H9 (cell line): ENCODE measurements around the gene TMEM225. TPM values are rescaled to one million over a fixed set of nuclear protein-coding genes. Genes with fewer than 3 reads are reported as not detected.
A peak's percentile ranks its signal among the peaks of the same experiment; 100 is the strongest.

Experiments
- DNase-seq: peaks from one replicate; pipeline ENCODE4 v3.0.0-alpha.2; 2017
- H2AFZ ChIP-seq: one replicate; pipeline ENCODE4 v1.6.1; 2013; ENCODE audit warnings: mild to moderate bottlenecking, low read length, control low read depth, moderate library complexity
- H2AK5ac ChIP-seq: 2 replicates; pipeline ENCODE4 v1.6.1; 2013; ENCODE audit warnings: low read length, control low read depth, mixed read lengths; ENCODE audit not compliant: insufficient read length
- H2BK120ac ChIP-seq: one replicate; pipeline ENCODE4 v1.6.1; 2013; ENCODE audit warnings: low read depth, mild to moderate bottlenecking, low read length, control low read depth, inconsistent platforms; ENCODE audit not compliant: poor library complexity, severe bottlenecking
- H2BK12ac ChIP-seq: 2 replicates; pipeline ENCODE4 v1.6.1; 2013; ENCODE audit warnings: low read length, control low read depth, mixed read lengths, low read depth; ENCODE audit not compliant: insufficient read length
- H2BK15ac ChIP-seq: 2 replicates; pipeline ENCODE4 v1.6.1; 2013; ENCODE audit warnings: low read depth, low read length, control low read depth
- H2BK20ac ChIP-seq: one replicate; pipeline ENCODE4 v1.6.1; 2013; ENCODE audit warnings: low read depth, mild to moderate bottlenecking, low read length, control low read depth, inconsistent platforms; ENCODE audit not compliant: poor library complexity, severe bottlenecking
- H2BK5ac ChIP-seq: 2 replicates; pipeline ENCODE4 v1.6.1; 2013; ENCODE audit warnings: low read length, control low read depth, mixed read lengths; ENCODE audit not compliant: insufficient read length
- H3K14ac ChIP-seq: 2 replicates; pipeline ENCODE4 v1.6.1; 2013; ENCODE audit warnings: low read length, control low read depth; ENCODE audit not compliant: insufficient read depth
- H3K18ac ChIP-seq: 2 replicates; pipeline ENCODE4 v1.6.1; 2013; ENCODE audit warnings: low read depth, mild to moderate bottlenecking, mixed read lengths, low read length, control low read depth; ENCODE audit not compliant: insufficient read length
- H3K23ac ChIP-seq: 2 replicates; pipeline ENCODE4 v1.6.1; 2013; ENCODE audit warnings: low read length, control low read depth, mixed read lengths, low read depth; ENCODE audit not compliant: insufficient read length
- H3K23me2 ChIP-seq: 2 replicates; pipeline ENCODE4 v1.6.1; 2013; ENCODE audit warnings: low read depth, mild to moderate bottlenecking, mixed read lengths, low read length, control low read depth; ENCODE audit not compliant: insufficient read length, poor library complexity, severe bottlenecking
- H3K27ac ChIP-seq: 2 replicates; pipeline ENCODE4 v1.5.1; 2013; ENCODE audit warnings: low read length, control low read depth, mixed read lengths, low read depth; ENCODE audit not compliant: insufficient read length
- H3K27me3 ChIP-seq: 2 replicates; pipeline ENCODE4 v1.6.1; 2013; ENCODE audit warnings: low read length, control low read depth, inconsistent platforms; ENCODE audit not compliant: insufficient read depth
- H3K4ac ChIP-seq: 2 replicates; pipeline ENCODE4 v1.6.1; 2013; ENCODE audit warnings: low read depth, mild to moderate bottlenecking, control low read depth, inconsistent platforms, low read length, moderate library complexity
- H3K4me1 ChIP-seq: 2 replicates; pipeline ENCODE4 v1.6.1; 2013; ENCODE audit warnings: low read length, control low read depth, inconsistent platforms; ENCODE audit not compliant: insufficient read depth
- H3K4me2 ChIP-seq: 2 replicates; pipeline ENCODE4 v1.6.1; 2013; ENCODE audit warnings: low read length, control low read depth, mixed read lengths; ENCODE audit not compliant: insufficient read length, insufficient read depth
- H3K56ac ChIP-seq: 2 replicates; pipeline ENCODE4 v1.6.1; 2013; ENCODE audit warnings: low read depth, mild to moderate bottlenecking, mixed read lengths, low read length, control low read depth; ENCODE audit not compliant: insufficient read length
- H3K79me1 ChIP-seq: 2 replicates; pipeline ENCODE4 v1.6.1; 2013; ENCODE audit warnings: low read depth, mild to moderate bottlenecking, moderate library complexity, low read length, control low read depth, inconsistent platforms; ENCODE audit not compliant: insufficient read depth, poor library complexity, severe bottlenecking
- H3K79me2 ChIP-seq: 2 replicates; pipeline ENCODE4 v1.6.1; 2013; ENCODE audit warnings: low read length, control low read depth, inconsistent platforms; ENCODE audit not compliant: insufficient read depth
- H3K9ac ChIP-seq: 2 replicates; pipeline ENCODE4 v1.6.1; 2013; ENCODE audit warnings: low read length, control low read depth, mixed read lengths; ENCODE audit not compliant: insufficient read length; ENCODE audit errors: extremely low read depth
- H3K9me3 ChIP-seq: one replicate; pipeline ENCODE4 v1.6.1; 2013; ENCODE audit warnings: low read depth, low read length, inconsistent platforms; ENCODE audit not compliant: control insufficient read depth
- H3T11ph ChIP-seq: one replicate; pipeline ENCODE4 v1.6.1; 2013; ENCODE audit warnings: mild to moderate bottlenecking, low read length, control low read depth, inconsistent platforms
- H4K20me1 ChIP-seq: one replicate; pipeline ENCODE4 v1.6.1; 2013; ENCODE audit not compliant: control insufficient read depth, insufficient read length, insufficient read depth
- H4K5ac ChIP-seq: 2 replicates; pipeline ENCODE4 v1.6.1; 2013; ENCODE audit warnings: low read depth, mild to moderate bottlenecking, mixed read lengths, low read length, control low read depth; ENCODE audit not compliant: insufficient read length
- H4K8ac ChIP-seq: replicated peaks from 2 replicates; pipeline ENCODE4 v1.6.1; 2013; ENCODE audit warnings: low read length, control low read depth, mixed read lengths, low read depth; ENCODE audit not compliant: insufficient read length
- H4K91ac ChIP-seq: 2 replicates; pipeline ENCODE4 v1.6.1; 2013; ENCODE audit warnings: low read depth, mild to moderate bottlenecking, moderate library complexity, mixed read lengths, low read length, control low read depth; ENCODE audit not compliant: insufficient read length
- H3K27ac Mint-ChIP-seq, 3 experiments: 2 replicates in 2 of 3; 3 replicates in 1 of 3; pipeline ENCODE4 v1.8.0; 2020 to 2021; ENCODE audit warnings: mixed read lengths in 3 of 3, mild to moderate bottlenecking in 1 of 3, moderate library complexity in 1 of 3
- H3K27me3 Mint-ChIP-seq: 2 replicates; pipeline ENCODE4 v1.8.0; 2021; ENCODE audit warnings: low read depth, mild to moderate bottlenecking, moderate library complexity, mixed read lengths
- H3K36me3 Mint-ChIP-seq, 3 experiments: 2 replicates in 2 of 3; 3 replicates in 1 of 3; pipeline ENCODE4 v1.8.0; 2020 to 2021; ENCODE audit warnings: low read depth in 3 of 3, mixed read lengths in 3 of 3; ENCODE audit not compliant: insufficient read depth in 1 of 3
- H3K4me1 Mint-ChIP-seq, 2 experiments: 2 replicates each; pipeline ENCODE4 v1.8.0; 2020; ENCODE audit warnings: mixed read lengths in 2 of 2
- H3K4me3 Mint-ChIP-seq, 2 experiments: 2 replicates in 1 of 2; 3 replicates in 1 of 2; pipeline ENCODE4 v1.8.0; 2020 to 2021; ENCODE audit warnings: mild to moderate bottlenecking in 2 of 2, mixed read lengths in 2 of 2, moderate library complexity in 1 of 2
- H3K9me3 Mint-ChIP-seq, 2 experiments: 2 replicates in 1 of 2; 3 replicates in 1 of 2; pipeline ENCODE4 v1.8.0; 2020; ENCODE audit warnings: mild to moderate bottlenecking in 2 of 2, mixed read lengths in 2 of 2, moderate library complexity in 1 of 2
- WGBS: extraction: QIAGEN DNeasy Blood & Tissue Kit; methylation state at CpG from one replicate; pipeline ENCODE4 v1.1.7; 2013; ENCODE audit warnings: missing lambda C conversion rate, low lambda C conversion rate, mixed read lengths; ENCODE audit not compliant: insufficient read length; ENCODE audit errors: extremely low coverage; 5-methylcytosine and 5-hydroxymethylcytosine counted together
- total RNA-seq: library from RNA; stranded (reverse); gene quantifications from 2 replicates; pipeline ENCODE4 v1.2.1, GENCODE V29; 2021
- TF ChIP-seq, protein P1 (sequence below): fragments of 200-600 bp; sonication (generic); conservative IDR thresholded peaks from 3 replicates; pipeline ENCODE4 v1.8.0; 2021; ENCODE audit warnings: antibody characterized with exemption, mild to moderate bottlenecking

Gene TMEM225
- total RNA-seq, 1 experiment from 2014 or later = not detected

DNA sequence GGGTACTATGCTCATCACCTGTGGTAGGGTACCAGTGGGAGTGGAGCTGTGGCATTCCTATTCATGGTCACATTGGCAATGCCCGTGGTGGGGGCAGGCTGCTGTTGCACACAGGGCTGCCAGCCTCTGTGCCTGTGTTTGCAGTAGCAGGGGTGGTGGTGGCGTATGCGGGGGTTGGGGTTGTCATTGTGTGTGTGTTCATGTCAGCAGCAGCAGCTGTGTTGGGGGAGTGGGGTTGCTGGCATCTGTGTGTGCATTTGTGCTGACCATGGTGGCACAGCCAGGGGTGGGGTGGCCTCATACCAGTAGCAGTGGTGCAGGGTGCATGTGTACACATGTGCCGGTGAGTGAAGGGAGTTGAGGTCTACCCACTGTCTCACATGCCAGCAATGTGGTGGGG, 34.4 kb downstream of the TMEM225 start:
- Mint-ChIP-seq H3K4me3 (no peak overlapping the region), H3K36me3 (peaks cover 9 to 26% (median 16%) of the 10 kb centered on the region in 3 experiments), H3K27ac (peak overlapping the region in 1 of 3 experiments; percentile 31; a peak in 1 of 7 replicates), H3K27me3 (peaks cover 3% of the 10 kb centered on the region), H3K4me1 (peaks cover 11 to 15% of the 10 kb centered on the region in 2 experiments), H3K9me3 (peaks cover 15 to 23% of the 10 kb centered on the region in 2 experiments)
- Histone ChIP-seq H4K8ac (no peak overlapping the region), H3K18ac (no peak overlapping the region), H3K27me3 (no peaks in the 10 kb centered on the region), H3K4me2 (no peak overlapping the region), H2BK20ac (no peak overlapping the region), H2BK5ac (no peak overlapping the region), H3T11ph (no peak overlapping the region), H2AK5ac (no peak overlapping the region), H3K4me1 (no peaks in the 10 kb centered on the region; the same call in 1 of the 2 replicates), H3K23ac (no peak overlapping the region), H3K23me2 (no peaks in the 10 kb centered on the region), H3K4ac (no peak overlapping the region), H4K5ac (no peak overlapping the region), H2BK12ac (no peak overlapping the region), H2AFZ (no peak overlapping the region), H3K79me2 (no peaks in the 10 kb centered on the region), H3K79me1 (no peaks in the 10 kb centered on the region), H3K9me3 (no peaks in the 10 kb centered on the region), H2BK15ac (no peak overlapping the region), H2BK120ac (no peak overlapping the region), H4K91ac (no peak overlapping the region), H4K20me1 (no peaks in the 10 kb centered on the region), H3K9ac (no peak overlapping the region), H3K27ac (no peak overlapping the region), H3K14ac (no peak overlapping the region), H3K56ac (no peak overlapping the region)
- WGBS = no CpG with 5 or more reads among the region's 4 CpGs
- DNase-seq = no peak
- TF ChIP-seq, protein P1, sequence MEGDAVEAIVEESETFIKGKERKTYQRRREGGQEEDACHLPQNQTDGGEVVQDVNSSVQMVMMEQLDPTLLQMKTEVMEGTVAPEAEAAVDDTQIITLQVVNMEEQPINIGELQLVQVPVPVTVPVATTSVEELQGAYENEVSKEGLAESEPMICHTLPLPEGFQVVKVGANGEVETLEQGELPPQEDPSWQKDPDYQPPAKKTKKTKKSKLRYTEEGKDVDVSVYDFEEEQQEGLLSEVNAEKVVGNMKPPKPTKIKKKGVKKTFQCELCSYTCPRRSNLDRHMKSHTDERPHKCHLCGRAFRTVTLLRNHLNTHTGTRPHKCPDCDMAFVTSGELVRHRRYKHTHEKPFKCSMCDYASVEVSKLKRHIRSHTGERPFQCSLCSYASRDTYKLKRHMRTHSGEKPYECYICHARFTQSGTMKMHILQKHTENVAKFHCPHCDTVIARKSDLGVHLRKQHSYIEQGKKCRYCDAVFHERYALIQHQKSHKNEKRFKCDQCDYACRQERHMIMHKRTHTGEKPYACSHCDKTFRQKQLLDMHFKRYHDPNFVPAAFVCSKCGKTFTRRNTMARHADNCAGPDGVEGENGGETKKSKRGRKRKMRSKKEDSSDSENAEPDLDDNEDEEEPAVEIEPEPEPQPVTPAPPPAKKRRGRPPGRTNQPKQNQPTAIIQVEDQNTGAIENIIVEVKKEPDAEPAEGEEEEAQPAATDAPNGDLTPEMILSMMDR = no peak
